GM18909 (cell line): ENCODE results near the gene GTPBP3.
"Not testable (repeated sequence)": the region's sequence is repeated elsewhere in the genome, so short reads cannot be mapped to it uniquely, and the experiment has no call there.

Experiments used
- ATAC-seq: cut with Tn5 transposase; IDR thresholded peaks from one replicate; pipeline ENCODE4 v1.9.1; 2021; ENCODE audit warnings: mild to moderate bottlenecking; ENCODE audit not compliant: unreplicated experiment, poor library complexity

The GTPBP3 gene

DNA sequence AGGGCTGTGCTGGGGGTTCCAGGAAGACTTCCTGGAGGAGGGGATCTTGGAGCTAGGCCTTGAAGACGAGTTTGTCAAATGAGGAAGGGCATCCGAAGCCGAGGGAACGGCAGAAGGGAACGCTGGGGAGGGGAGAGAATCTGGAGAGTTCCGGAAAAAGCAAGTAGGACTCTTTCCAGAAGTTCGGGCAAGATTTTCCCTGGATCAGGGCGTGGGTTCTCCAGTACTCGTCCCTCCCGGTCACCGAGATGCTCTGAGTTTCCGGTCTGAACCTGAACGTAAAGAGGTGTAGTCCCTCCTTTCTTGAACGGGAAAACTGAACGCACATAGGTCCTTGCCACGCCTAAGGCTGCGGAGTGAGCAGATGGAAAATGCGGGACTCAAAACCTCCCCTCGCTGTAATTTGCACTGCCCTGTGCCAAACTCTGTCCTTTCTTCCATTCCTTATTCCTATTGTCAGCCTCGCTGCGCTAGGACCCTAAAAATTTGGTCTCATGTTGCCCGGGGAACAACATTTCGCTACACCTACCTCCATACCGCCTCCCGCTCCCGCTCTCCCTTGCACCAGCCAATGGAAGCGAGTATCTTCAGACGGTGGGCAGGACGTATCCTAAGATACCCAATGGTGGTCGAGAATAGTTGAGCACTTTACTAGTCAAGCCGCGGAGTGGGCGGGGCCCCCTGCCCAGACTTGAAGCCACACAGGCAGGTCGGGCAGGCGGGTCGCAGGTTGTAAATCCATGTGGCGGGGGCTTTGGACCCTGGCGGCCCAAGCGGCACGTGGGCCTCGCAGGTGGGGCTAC lies at the start of gene GTPBP3:
TSS of gene GTPBP3 (plus strand) at position 682 of the 803 bp plus-strand sequence. CDS start at position 741, 59 bp downstream.
- ATAC-seq = peak; percentile 74

DNA sequence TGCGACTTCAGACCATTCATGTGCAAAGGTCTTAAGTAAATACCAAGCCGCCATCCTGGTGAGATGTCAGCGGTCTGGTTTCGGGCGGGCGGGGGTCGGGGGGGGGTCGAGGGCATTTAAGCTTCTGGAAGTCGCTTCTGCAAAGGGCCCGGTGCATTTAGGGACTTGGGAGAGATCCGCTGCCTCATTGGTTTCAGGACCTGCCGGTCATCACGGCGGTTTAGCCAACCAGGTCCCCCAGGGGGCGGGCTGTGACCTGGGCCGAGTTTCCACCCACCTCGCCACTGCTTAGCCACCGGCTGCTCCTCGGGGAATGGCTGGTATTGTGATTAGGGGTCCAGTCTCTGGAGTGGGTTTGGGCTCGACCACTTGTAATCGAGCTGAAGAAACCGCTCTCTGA lies 47.9 kb upstream of the GTPBP3 start:
- no peak for ATAC-seq

DNA sequence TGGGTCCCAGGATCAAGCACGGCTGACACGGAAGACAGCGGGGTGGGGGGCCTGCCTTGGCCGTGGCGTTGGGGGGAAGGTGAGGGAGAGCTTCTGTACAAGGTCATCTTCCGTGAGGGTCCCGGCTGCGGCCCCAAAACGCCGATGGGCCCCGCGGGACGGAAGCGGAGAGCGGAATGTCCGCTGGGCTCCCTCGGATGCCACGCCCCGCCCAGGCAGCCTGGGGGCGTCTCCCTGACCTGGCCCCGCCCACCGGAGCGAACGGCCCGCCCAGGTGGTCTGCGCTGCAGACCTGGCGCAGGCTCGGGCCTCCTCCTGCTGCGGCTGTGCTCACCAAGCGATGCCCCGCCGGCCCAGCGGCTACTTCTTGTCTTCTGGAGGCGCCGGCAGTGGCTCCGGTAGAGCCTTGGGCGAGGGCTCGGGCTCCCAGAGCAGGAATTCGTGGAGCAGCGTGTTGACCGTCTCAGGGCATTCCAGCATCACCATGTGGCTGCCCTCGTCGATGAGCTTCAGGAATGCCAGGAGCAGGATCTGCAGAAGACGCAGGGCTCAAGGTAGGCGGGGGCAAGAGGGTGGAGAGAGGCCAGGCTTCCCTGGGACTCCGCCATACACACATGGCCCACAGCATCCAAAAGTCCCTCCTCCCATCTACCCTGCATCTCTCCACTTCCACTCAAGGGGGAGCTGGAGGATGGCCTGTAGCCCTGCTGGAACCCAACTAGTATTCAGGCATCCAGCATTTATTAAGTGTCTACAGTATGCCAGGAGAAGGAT lies 44.9 kb upstream of the GTPBP3 start:
- ATAC-seq = peak; percentile 81

GRCh38 chr19:17293605-17294004 lies 43.7 kb upstream of the GTPBP3 start:
- ATAC-seq = no peak

DNA sequence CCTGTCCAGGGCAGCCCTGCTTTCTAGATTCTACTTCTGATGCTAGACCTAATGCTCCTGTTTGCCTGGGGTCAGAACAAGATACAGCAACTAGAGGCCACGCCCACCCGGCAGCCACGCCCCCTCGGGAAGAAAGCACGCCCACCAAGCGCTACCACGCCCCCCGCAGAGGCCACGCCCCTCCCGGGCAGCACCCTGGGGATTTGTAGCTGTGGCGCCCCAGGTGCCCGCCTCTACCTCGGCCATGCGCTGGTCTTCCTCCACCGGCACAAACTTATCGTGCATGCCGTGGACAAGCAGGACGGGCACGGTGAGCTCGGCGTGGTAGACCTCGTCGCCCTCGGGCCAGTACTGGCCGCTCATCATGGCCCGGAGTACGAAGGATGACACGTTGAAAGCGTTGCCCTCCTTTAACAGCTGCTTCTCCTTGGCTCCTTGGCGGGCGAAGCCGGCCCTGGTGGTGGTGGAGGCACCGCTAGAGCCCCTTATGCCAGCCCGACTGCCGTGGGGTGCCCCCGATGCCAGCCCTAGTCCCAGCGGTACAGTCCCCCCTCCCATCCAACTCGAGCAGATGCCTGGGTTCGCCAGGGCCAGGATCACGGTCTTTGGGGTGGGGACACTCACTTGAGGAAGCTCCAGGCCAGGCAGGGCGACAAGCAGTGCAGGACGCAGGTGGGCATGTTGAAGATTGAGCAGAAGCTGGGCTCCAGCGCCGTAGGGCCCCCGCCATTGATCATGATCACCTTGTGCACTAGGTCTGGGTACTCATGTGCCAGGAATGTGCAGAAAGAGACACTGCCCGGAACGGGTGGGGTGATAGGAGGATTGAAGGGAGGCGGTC lies 43.1 kb upstream of the GTPBP3 start:
- ATAC-seq = no peak

- not testable (repeated sequence) for ATAC-seq
Observed at GRCh38 chr19:17295551-17295950, 41.8 kb upstream of the GTPBP3 start.

DNA sequence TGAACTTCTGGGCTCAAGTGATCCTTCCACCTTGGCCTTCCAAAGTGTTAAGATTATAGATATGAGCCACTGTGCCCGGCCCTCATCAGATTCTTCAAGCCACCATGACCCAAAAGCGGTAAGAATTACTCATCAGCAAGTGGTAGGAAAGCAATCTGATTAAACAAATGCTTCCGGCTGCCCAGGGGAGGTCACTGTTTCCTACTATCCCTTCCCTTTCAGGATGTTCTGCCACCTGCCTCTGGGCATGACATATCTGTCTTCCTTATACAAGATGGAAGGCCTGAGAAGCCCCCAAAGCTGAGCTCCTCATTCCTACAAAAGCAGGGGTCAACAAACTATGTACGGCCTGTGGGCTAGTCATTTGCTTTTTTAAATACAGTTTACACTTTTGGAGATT lies 41.1 kb upstream of the GTPBP3 start:
- ATAC-seq = no peak

DNA sequence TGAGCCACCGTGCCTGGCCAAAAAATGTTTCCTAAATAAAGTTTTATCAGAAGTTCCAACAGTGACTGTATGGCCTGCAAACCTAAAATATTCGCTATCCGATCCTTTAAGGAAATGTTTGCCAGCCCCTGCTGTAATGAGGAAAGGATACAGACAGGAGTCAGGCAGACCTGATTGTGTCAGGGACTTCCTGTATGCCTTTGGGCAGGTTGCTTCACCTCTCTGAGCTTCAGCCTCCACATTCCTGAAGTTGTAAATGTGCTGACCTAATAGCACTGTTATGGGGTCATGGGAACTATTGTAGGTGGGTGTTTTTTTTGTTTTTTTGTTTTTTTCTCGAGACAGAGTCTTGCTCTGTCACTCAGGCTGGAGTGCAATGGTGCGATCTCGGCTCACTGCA lies 40.4 kb upstream of the GTPBP3 start:
- ATAC-seq = no peak

DNA sequence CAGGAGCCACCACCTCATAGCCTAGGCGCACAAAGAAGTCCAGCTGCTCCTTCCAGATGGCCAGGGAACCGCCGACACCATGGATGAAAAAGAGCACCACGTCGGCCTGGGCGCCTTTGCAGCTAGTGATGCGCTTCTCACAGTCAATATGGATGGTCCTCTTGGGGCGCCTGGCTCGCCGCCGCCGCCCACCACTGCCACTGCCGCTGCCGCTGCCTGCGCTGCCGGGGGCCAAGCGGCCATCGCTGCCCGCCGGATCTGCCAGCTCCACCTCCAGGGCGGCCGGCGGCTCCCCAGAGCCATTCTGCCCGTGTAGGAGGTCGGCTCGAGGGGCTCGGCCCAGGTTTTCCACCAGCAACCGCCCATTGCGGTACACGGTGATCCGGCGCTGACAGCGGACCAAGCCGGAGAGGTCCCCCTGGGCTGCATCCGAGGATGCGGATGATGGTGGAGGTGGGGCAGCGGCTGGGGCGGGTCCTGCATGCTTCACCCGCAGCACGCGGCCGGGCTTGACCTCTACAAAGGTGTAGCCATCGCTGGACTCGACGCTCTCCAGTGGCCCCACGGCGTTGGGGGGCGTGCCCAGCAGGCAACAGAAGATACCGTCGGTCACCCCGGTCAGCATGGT lies 36.2 kb upstream of the GTPBP3 start:
- ATAC-seq = no peak

DNA sequence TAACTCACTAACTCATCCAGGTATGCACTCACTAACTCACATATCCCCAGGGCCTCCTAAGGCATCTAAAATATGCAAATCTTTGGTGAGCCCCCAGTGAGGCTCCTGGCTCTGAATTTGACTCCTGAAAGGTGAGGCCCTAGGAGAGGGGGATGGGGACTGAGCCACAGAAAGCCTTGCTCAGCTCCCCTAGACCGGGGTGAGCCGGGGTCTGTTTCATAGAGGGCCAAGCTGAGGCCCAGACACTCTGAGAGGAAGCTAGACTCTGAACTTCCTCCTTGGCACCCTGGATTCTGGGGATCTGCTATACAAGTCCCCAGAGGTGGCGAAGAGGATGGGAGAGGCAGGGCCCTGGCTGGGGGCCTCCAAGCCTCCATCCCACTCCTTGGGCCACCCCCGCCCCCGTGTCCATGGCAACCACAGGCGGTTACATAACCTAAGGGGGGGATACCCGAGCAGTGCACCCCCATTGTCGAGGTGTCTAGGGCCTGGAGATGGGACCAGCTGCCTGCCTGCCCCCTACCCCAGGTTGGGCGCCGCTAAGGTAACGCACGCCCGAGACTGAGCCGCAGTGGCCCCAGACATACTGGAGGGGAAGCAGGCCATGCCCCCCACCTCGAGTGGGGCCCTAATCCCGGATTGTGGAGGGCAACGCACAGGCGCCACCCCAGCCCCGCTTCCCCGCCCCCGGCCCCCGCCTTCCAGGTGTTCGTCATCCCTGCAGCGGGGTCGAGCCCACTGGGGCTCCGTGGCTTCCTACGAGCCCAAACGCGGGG lies 34.8 kb upstream of the GTPBP3 start:
- no peak for ATAC-seq

- ATAC-seq = peak; percentile 57
Observed at GRCh38 chr19:17303167-17303939, 34.0 kb upstream of the GTPBP3 start, which contains the start of gene ABHD8. TSS of gene ABHD8 (minus strand) at chr19:17303425. CDS start at chr19:17301616, 1,809 bp downstream.

DNA sequence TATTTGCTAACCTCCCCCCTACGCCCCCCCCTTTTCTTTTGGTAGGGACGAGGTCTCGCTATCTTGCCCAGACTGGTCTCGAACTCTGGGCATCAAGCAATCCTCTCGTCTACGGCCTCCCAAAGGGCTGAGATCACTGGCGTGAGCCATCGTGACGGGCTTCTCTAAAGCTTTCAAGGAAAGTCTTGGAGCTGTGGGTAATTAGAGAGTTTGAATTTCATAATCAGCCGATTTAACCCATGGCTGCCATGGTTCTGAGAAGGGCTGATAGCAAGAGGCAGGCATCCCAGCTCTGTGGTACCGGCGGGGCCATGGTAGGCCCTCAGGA lies 33.4 kb upstream of the GTPBP3 start:
- no peak for ATAC-seq

DNA sequence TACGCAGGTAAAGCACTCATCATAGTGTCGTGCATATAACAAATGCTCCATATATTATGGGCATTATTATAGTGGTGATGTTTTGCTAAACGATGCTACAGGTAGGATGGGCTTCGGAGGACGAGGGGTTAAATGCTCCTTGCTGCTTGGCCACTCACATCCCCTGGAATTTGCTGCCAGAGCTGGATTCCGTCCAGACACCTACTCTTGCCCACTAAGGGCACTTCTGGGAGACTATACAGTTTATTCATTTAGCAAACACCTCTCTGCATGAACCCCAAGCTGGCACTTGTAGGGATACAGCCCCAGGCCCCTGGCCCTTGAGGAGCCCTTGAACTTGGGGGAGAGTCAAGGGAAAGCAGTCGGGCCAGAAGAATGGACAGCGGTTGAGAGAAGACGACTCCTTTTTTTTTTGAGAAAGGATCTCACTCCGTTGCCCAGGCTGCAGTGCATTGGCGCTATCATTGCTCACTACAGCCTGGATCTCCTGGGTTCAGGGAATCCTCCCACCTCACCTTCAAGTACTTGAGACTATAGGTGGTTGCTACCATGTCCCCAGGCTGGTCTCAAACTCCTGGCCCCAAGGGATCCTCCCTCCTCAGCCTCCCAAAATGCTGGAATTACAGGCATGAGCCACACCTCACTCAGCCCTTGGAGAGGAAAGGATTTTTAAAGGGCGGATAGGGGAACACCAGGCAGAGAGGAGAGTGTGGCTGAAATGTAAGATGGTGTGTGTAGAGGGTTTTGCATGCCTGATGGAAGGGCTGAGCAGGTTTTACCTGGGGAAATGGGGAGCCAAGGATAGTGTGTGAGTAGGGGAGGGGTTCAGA lies 32.8 kb upstream of the GTPBP3 start:
- no peak for ATAC-seq

DNA sequence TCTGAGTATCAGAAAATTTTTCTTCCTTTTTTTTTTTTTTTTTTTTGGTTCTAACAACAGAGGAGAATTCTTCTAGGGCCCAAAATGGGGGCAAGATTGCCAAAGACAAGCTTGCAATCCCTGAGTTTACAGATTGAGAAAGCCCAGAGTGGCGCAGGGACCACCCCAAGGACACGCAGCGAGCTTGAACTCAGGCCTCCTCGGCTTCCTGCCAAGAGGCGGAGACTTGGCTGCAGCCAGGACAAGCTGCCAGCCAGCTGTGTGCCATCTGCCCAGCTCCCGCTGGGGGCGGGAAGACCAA lies 32.2 kb upstream of the GTPBP3 start:
- no peak for ATAC-seq

DNA sequence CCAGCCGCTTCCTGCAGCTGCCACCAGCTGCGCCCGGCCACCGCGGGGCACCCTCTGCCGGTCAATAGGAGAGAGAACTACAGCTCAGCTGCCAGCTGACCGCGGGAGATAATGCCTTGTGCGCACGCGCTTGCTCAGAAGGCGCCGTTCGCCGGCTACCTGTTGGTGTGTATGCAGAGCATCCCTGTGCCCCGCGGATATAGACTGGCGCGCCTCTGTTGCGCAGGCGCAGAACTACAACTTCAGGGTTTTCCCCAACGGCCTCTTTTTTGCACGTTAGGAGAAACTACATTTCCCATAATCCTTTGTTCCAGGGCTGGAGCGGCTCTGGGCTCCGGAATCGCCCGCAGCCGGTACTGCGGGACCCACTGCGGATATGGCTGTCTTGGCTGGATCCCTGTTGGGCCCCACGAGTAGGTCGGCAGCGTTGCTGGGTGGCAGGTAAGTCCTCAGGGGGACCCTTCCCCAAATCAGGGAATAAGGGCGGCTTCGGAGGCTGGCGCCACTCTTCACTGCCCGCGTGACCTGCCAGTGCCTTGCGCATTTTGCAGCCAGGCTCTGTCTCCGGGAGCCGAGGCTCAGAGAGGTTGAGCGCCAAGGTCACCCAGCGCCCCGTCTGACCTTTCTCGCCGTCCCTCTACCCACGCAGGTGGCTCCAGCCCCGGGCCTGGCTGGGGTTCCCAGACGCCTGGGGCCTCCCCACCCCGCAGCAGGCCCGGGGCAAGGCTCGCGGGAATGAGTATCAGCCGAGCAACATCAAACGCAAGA lies 31.7 kb upstream of the GTPBP3 start, which contains the start of gene MRPL34:
TSS of gene MRPL34 (plus strand) at position 356 of the 768 bp plus-strand sequence. CDS start at position 377, 21 bp downstream.
- ATAC-seq = peak; percentile 70

- no peak for ATAC-seq
Observed at GRCh38 chr19:17306285-17306714, 31.1 kb upstream of the GTPBP3 start.

DNA sequence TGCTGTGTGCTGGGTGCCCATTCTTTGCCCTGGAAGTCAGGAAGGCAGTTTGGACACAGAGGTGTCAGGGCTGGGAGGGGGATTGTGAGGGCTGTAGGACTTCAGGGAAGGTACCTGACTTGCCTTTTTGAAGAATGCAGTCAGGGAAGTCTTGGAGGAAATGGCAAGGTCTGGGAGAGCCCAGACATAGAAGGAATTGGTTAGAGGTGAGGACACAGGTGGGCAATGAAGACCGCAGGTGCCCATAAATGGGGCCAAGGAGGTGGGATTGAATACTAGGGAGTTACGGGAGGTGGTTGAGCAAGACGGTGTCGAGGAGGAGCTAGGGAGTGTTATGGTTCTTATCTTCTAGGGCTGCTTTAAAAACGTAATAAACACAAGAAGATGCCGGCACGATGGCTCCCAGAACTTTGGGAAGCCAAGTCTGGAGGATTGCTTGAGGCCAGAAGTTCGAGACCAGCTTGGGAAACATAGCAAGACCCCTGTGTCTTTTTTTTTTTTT lies 29.4 kb upstream of the GTPBP3 start:
- no peak for ATAC-seq
